ENCODE measurements around the gene UTF1.

DNA sequence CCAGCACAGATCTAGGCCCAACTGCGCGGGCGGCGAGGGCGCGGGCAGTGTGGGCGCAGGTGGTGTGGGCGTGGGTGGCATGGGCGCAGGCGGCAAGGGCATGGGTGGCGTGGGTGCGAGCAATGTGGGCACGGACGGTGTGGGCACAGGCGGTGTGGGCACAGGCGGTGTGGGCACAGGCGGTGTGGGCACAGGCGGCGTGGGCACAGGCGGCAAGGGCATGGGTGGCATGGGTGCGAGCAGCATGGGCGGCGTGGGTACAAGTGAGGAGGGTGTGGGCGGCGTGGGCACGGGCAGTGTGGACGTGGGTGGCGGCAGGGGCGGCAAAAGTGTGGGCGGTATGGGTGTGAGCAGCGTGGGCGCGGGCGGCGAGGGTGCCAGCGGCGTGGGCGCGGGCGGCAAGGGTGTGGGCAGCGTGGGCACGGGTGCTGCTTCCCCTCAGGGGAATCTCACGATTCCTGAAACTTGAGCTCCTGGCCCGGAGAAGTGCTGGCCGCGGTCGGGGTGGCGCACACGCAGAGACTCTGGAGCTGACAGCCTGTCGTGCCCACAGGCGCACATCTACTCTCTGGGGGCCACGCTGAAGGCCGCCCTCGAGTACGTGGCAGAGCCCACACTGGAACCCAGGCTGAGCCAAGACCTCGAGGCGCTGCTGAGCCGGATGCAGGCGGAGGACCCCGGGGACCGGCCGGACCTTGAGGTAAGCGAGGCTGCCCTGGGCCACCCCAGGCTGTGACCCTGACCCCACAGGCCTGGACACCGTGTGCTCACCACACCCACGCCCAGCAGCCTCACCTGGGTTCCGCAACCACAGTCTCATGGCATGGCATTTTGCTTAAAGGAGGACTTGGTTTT lies 47.0 kb upstream of the UTF1 start:
- no peak for TF ChIP-seq POLR2A (IDR thresholded peaks at IDR 0.05; ENCODE audit: low read depth, low read length)
- TF ChIP-seq TAF1 (IDR thresholded peaks at IDR 0.05; ENCODE audit: borderline replicate concordance, low read depth, low read length): no peak

All from GM12892 (cell line).